Upper lobe of right lung (tissue), 1 donor: ENCODE data around the gene OR10G7. TPM values are rescaled to one million over a fixed set of nuclear protein-coding genes. Genes with fewer than 3 reads are reported as not detected.

ENCODE experiments used
- ATAC-seq: fragments of 200-7000 bp; cut with Tn5 transposase; one replicate; pipeline ENCODE4 v1.9.1; 2020; ENCODE audit warnings: mild to moderate bottlenecking, moderate library complexity
- DNase-seq: peaks from one replicate; pipeline ENCODE4 v3.0.0-alpha.2; 2020
- H3K27ac ChIP-seq: fragments of 200-600 bp; one replicate; pipeline ENCODE4 v1.8.0; 2022
- H3K27me3 ChIP-seq: fragments of 200-600 bp; one replicate; pipeline ENCODE4 v1.8.0; 2022; ENCODE audit warnings: mild to moderate bottlenecking
- H3K36me3 ChIP-seq: fragments of 200-600 bp; one replicate; pipeline ENCODE4 v1.8.0; 2022
- H3K4me1 ChIP-seq: fragments of 200-600 bp; one replicate; pipeline ENCODE4 v1.8.0; 2022
- H3K4me3 ChIP-seq: fragments of 200-600 bp; one replicate; pipeline ENCODE4 v1.8.0; 2022; ENCODE audit warnings: mild to moderate bottlenecking
- H3K9me3 ChIP-seq: fragments of 200-600 bp; one replicate; pipeline ENCODE4 v1.8.0; 2022
- intact Hi-C: fragments of 100-400 bp; cut with DNase I; formaldehyde crosslinking; loops from one replicate; pipeline ENCODE4 v1.11.0; 2022
- long read RNA-seq: library from polyadenylated mRNA; unstranded; transcript quantifications from one replicate; pipeline ENCODE4 v2.0.0, GENCODE V29; 2021
- total RNA-seq: library from RNA; stranded (reverse); fragmentation: NEBNext Ultra II Directional; extraction: Animal tissue kit (Norgen Biotek cat#: 25700); gene quantifications from one replicate; pipeline ENCODE4 v1.2.1, GENCODE V29; 2021
- TF ChIP-seq, protein P1 (sequence below): fragments of 200-600 bp; IDR thresholded peaks from one replicate; pipeline ENCODE4 v1.8.0; 2022; ENCODE audit warnings: antibody characterized with exemption
- donor health status: DM: no; HTN: yes; CAD: no; lungs with severe emphysema.

The OR10G7 gene, protein sequence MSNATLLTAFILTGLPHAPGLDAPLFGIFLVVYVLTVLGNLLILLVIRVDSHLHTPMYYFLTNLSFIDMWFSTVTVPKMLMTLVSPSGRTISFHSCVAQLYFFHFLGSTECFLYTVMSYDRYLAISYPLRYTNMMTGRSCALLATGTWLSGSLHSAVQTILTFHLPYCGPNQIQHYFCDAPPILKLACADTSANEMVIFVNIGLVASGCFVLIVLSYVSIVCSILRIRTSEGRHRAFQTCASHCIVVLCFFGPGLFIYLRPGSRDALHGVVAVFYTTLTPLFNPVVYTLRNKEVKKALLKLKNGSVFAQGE
- not detected for total RNA-seq
- long read RNA-seq = 0 reads

DNA sequence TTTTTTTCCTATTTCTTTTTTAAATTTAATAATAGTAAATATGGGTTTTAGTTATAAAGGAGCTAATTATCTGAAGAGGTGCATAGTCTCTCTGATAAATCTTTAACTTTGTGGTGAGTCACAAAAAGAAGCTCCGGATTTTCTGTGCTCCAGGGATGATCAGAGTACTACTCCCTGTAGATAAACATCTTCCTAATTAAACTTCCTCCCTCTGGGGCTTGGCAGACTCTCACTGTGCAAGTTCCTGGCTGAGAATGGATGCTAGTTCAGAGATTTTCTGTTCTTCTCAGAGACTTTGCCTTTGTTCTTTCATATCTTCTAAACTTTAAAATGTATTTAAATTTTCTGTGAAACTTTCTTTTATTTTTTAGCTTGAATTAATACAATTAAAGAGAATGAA is at the start of gene OR10G7:
TSS of gene OR10G7 (minus strand) at position 72 of the 400 bp plus-strand sequence. CDS start 2,324 bp downstream, outside the sequence.
- Histone ChIP-seq H3K27me3 (no peaks in the 10 kb centered on the region), H3K4me3 (no peak within 1 kb of the TSS), H3K27ac (no peak within 1 kb of the TSS), H3K36me3 (no peaks in the 10 kb centered on the region), H3K9me3 (no peaks in the 10 kb centered on the region), H3K4me1 (no peaks in the 10 kb centered on the region)
- TF ChIP-seq, protein P1, sequence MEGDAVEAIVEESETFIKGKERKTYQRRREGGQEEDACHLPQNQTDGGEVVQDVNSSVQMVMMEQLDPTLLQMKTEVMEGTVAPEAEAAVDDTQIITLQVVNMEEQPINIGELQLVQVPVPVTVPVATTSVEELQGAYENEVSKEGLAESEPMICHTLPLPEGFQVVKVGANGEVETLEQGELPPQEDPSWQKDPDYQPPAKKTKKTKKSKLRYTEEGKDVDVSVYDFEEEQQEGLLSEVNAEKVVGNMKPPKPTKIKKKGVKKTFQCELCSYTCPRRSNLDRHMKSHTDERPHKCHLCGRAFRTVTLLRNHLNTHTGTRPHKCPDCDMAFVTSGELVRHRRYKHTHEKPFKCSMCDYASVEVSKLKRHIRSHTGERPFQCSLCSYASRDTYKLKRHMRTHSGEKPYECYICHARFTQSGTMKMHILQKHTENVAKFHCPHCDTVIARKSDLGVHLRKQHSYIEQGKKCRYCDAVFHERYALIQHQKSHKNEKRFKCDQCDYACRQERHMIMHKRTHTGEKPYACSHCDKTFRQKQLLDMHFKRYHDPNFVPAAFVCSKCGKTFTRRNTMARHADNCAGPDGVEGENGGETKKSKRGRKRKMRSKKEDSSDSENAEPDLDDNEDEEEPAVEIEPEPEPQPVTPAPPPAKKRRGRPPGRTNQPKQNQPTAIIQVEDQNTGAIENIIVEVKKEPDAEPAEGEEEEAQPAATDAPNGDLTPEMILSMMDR = no peak
- ATAC-seq = no peak
- no peak for DNase-seq
- intact Hi-C loops = no loop called here

DNA sequence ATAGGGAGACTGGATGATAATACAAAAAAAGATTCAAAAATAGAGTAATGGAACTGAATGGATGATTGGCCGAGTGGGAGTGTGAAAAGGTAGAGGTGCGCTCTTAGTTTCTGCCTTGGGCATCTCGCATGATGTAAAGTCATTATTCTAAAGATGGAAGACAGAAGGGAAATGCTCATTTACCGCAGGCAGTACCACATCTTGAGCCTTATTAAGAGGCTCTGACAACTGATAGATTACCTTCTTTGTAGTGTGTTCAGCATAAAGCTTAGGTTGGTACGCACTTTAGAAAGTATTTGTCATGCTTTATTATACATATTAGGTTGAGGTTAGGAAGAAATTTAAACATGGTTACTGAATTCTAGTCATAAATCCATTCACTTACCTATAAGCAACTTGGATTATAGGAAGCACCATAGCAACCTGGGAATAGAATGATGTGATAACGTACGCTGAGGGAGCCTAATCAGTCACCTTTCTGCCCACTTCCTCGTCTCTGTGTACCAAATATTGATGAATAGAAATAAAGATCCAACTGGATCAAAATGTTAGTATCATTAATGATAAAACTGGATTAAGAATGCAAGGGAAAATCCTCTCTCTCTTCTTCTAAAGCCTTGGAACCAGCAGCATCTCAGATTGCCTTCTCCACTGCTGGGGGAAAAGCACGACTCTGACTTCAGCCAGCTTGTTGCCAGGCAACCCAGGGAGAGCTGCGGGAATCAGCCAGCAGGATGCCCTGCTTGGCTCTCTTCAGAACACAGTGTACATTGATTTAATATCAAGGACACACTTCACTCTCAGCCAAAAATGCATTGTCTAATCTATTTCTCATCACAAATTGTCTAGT is 45.1 kb upstream of the OR10G7 start:
- TF ChIP-seq, protein P1 = no peak
- no peak for DNase-seq
- peaks cover 9% of the 10 kb centered on the region for H3K27me3 ChIP-seq
- no peak overlapping the region for H3K4me3 ChIP-seq
- no peaks in the 10 kb centered on the region for H3K36me3 ChIP-seq
- no peaks in the 10 kb centered on the region for H3K9me3 ChIP-seq
- H3K27ac ChIP-seq = no peak overlapping the region
- no peak for ATAC-seq
- H3K4me1 ChIP-seq = no peaks in the 10 kb centered on the region
- intact Hi-C loops = no loop called here

DNA sequence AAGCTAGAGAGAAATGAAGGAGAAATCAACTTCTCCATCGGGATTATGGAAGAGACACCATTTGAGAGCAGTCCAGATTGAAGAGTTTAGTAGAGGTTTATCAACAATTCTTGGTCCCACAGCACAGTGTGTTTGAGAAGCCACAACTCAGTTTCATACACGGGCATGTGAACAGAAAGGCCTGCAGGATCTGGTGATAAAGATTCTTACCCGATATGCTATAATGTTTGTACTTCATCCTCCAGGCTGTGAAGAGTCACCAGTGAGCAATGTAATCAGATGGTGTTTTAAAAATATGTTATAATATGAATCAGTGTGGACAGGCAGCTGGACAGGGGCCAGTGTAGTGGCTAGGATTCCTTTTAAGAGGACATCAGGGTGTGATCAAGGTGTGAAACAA is 44.5 kb upstream of the OR10G7 start:
- ATAC-seq (no peak), DNase-seq (no peak)
- no peak overlapping the region for H3K27ac ChIP-seq
- no peaks in the 10 kb centered on the region for H3K9me3 ChIP-seq
- TF ChIP-seq, protein P1 = no peak
- no peaks in the 10 kb centered on the region for H3K36me3 ChIP-seq
- intact Hi-C loops = no loop called here
- peaks cover 8% of the 10 kb centered on the region for H3K27me3 ChIP-seq
- no peak overlapping the region for H3K4me3 ChIP-seq
- no peaks in the 10 kb centered on the region for H3K4me1 ChIP-seq

DNA sequence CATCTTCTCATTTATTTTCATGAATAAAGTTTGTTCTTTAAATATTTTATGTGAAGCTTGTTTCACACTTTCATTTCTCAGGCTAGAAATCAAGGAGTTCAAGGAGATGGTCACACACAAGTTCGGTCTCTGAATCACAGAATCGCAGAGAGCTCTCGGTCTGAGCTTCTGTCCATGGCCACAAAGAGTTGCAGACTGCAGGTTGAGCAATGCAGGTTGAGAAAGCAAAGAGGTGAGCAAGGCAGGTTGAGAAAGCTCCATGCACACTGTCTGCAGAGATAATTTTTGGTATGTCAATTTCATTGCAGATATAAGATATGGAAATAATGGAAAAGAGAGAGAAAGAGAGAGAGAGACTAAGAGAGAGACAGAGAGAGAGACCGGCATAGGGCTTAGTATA is 41.2 kb upstream of the OR10G7 start:
- intact Hi-C loops = no loop called here
- Histone ChIP-seq H3K4me3 (no peak overlapping the region), H3K9me3 (no peaks in the 10 kb centered on the region), H3K36me3 (no peaks in the 10 kb centered on the region), H3K27ac (no peak overlapping the region), H3K27me3 (peaks cover 22% of the 10 kb centered on the region), H3K4me1 (no peaks in the 10 kb centered on the region)
- DNase-seq (no peak), ATAC-seq (no peak)
- TF ChIP-seq, protein P1 = no peak

DNA sequence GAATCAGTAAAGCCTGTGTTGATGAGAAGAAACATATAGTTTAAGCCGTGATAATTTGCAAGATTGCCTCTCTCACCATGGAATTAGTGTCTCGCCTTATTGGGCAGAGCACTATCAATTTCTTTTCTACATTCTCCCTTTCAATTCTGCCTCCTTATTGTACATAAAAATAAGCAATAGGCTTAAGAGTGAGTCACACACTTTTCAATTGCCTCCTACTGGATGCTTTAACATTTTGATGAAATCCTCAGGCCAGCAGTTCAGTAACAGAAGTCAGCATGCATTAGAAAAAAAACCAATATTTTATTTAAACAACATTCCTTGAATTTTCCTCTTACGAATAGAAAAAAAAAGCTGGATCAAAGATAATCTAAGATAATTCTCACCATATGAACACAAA is 40.4 kb upstream of the OR10G7 start:
- TF ChIP-seq, protein P1 = no peak
- H3K4me3 ChIP-seq = no peak overlapping the region
- peaks cover 23% of the 10 kb centered on the region for H3K27me3 ChIP-seq
- no peaks in the 10 kb centered on the region for H3K9me3 ChIP-seq
- H3K36me3 ChIP-seq = no peaks in the 10 kb centered on the region
- intact Hi-C loops = no loop called here
- no peak for ATAC-seq
- no peak overlapping the region for H3K27ac ChIP-seq
- no peaks in the 10 kb centered on the region for H3K4me1 ChIP-seq
- no peak for DNase-seq
